H9 (cell line): ENCODE results near the gene OR2C3. TPM values are rescaled to one million over a fixed set of nuclear protein-coding genes. Genes with fewer than 3 reads are reported as not detected.

Experiments
- DNase-seq: peaks from one replicate; pipeline ENCODE4 v3.0.0-alpha.2; 2017
- H2AFZ ChIP-seq: one replicate; pipeline ENCODE4 v1.6.1; 2013; ENCODE audit warnings: mild to moderate bottlenecking, low read length, control low read depth, moderate library complexity
- H2AK5ac ChIP-seq: 2 replicates; pipeline ENCODE4 v1.6.1; 2013; ENCODE audit warnings: low read length, control low read depth, mixed read lengths; ENCODE audit not compliant: insufficient read length
- H2BK120ac ChIP-seq: one replicate; pipeline ENCODE4 v1.6.1; 2013; ENCODE audit warnings: low read depth, mild to moderate bottlenecking, low read length, control low read depth, inconsistent platforms; ENCODE audit not compliant: poor library complexity, severe bottlenecking
- H2BK12ac ChIP-seq: 2 replicates; pipeline ENCODE4 v1.6.1; 2013; ENCODE audit warnings: low read length, control low read depth, mixed read lengths, low read depth; ENCODE audit not compliant: insufficient read length
- H2BK15ac ChIP-seq: 2 replicates; pipeline ENCODE4 v1.6.1; 2013; ENCODE audit warnings: low read depth, low read length, control low read depth
- H2BK20ac ChIP-seq: one replicate; pipeline ENCODE4 v1.6.1; 2013; ENCODE audit warnings: low read depth, mild to moderate bottlenecking, low read length, control low read depth, inconsistent platforms; ENCODE audit not compliant: poor library complexity, severe bottlenecking
- H2BK5ac ChIP-seq: 2 replicates; pipeline ENCODE4 v1.6.1; 2013; ENCODE audit warnings: low read length, control low read depth, mixed read lengths; ENCODE audit not compliant: insufficient read length
- H3K14ac ChIP-seq: 2 replicates; pipeline ENCODE4 v1.6.1; 2013; ENCODE audit warnings: low read length, control low read depth; ENCODE audit not compliant: insufficient read depth
- H3K18ac ChIP-seq: 2 replicates; pipeline ENCODE4 v1.6.1; 2013; ENCODE audit warnings: low read depth, mild to moderate bottlenecking, mixed read lengths, low read length, control low read depth; ENCODE audit not compliant: insufficient read length
- H3K23ac ChIP-seq: 2 replicates; pipeline ENCODE4 v1.6.1; 2013; ENCODE audit warnings: low read length, control low read depth, mixed read lengths, low read depth; ENCODE audit not compliant: insufficient read length
- H3K23me2 ChIP-seq: 2 replicates; pipeline ENCODE4 v1.6.1; 2013; ENCODE audit warnings: low read depth, mild to moderate bottlenecking, mixed read lengths, low read length, control low read depth; ENCODE audit not compliant: insufficient read length, poor library complexity, severe bottlenecking
- H3K27ac ChIP-seq: 2 replicates; pipeline ENCODE4 v1.5.1; 2013; ENCODE audit warnings: low read length, control low read depth, mixed read lengths, low read depth; ENCODE audit not compliant: insufficient read length
- H3K27me3 ChIP-seq: 2 replicates; pipeline ENCODE4 v1.6.1; 2013; ENCODE audit warnings: low read length, control low read depth, inconsistent platforms; ENCODE audit not compliant: insufficient read depth
- H3K4ac ChIP-seq: 2 replicates; pipeline ENCODE4 v1.6.1; 2013; ENCODE audit warnings: low read depth, mild to moderate bottlenecking, control low read depth, inconsistent platforms, low read length, moderate library complexity
- H3K4me1 ChIP-seq: 2 replicates; pipeline ENCODE4 v1.6.1; 2013; ENCODE audit warnings: low read length, control low read depth, inconsistent platforms; ENCODE audit not compliant: insufficient read depth
- H3K4me2 ChIP-seq: 2 replicates; pipeline ENCODE4 v1.6.1; 2013; ENCODE audit warnings: low read length, control low read depth, mixed read lengths; ENCODE audit not compliant: insufficient read length, insufficient read depth
- H3K56ac ChIP-seq: 2 replicates; pipeline ENCODE4 v1.6.1; 2013; ENCODE audit warnings: low read depth, mild to moderate bottlenecking, mixed read lengths, low read length, control low read depth; ENCODE audit not compliant: insufficient read length
- H3K79me1 ChIP-seq: 2 replicates; pipeline ENCODE4 v1.6.1; 2013; ENCODE audit warnings: low read depth, mild to moderate bottlenecking, moderate library complexity, low read length, control low read depth, inconsistent platforms; ENCODE audit not compliant: insufficient read depth, poor library complexity, severe bottlenecking
- H3K79me2 ChIP-seq: 2 replicates; pipeline ENCODE4 v1.6.1; 2013; ENCODE audit warnings: low read length, control low read depth, inconsistent platforms; ENCODE audit not compliant: insufficient read depth
- H3K9ac ChIP-seq: 2 replicates; pipeline ENCODE4 v1.6.1; 2013; ENCODE audit warnings: low read length, control low read depth, mixed read lengths; ENCODE audit not compliant: insufficient read length; ENCODE audit errors: extremely low read depth
- H3K9me3 ChIP-seq: one replicate; pipeline ENCODE4 v1.6.1; 2013; ENCODE audit warnings: low read depth, low read length, inconsistent platforms; ENCODE audit not compliant: control insufficient read depth
- H3T11ph ChIP-seq: one replicate; pipeline ENCODE4 v1.6.1; 2013; ENCODE audit warnings: mild to moderate bottlenecking, low read length, control low read depth, inconsistent platforms
- H4K20me1 ChIP-seq: one replicate; pipeline ENCODE4 v1.6.1; 2013; ENCODE audit not compliant: control insufficient read depth, insufficient read length, insufficient read depth
- H4K5ac ChIP-seq: 2 replicates; pipeline ENCODE4 v1.6.1; 2013; ENCODE audit warnings: low read depth, mild to moderate bottlenecking, mixed read lengths, low read length, control low read depth; ENCODE audit not compliant: insufficient read length
- H4K8ac ChIP-seq: replicated peaks from 2 replicates; pipeline ENCODE4 v1.6.1; 2013; ENCODE audit warnings: low read length, control low read depth, mixed read lengths, low read depth; ENCODE audit not compliant: insufficient read length
- H4K91ac ChIP-seq: 2 replicates; pipeline ENCODE4 v1.6.1; 2013; ENCODE audit warnings: low read depth, mild to moderate bottlenecking, moderate library complexity, mixed read lengths, low read length, control low read depth; ENCODE audit not compliant: insufficient read length
- H3K27ac Mint-ChIP-seq, 3 experiments: 2 replicates in 2 of 3; 3 replicates in 1 of 3; pipeline ENCODE4 v1.8.0; 2020 to 2021; ENCODE audit warnings: mixed read lengths in 3 of 3, mild to moderate bottlenecking in 1 of 3, moderate library complexity in 1 of 3
- H3K27me3 Mint-ChIP-seq: 2 replicates; pipeline ENCODE4 v1.8.0; 2021; ENCODE audit warnings: low read depth, mild to moderate bottlenecking, moderate library complexity, mixed read lengths
- H3K36me3 Mint-ChIP-seq, 3 experiments: 2 replicates in 2 of 3; 3 replicates in 1 of 3; pipeline ENCODE4 v1.8.0; 2020 to 2021; ENCODE audit warnings: low read depth in 3 of 3, mixed read lengths in 3 of 3; ENCODE audit not compliant: insufficient read depth in 1 of 3
- H3K4me1 Mint-ChIP-seq, 2 experiments: 2 replicates each; pipeline ENCODE4 v1.8.0; 2020; ENCODE audit warnings: mixed read lengths in 2 of 2
- H3K4me3 Mint-ChIP-seq, 2 experiments: 2 replicates in 1 of 2; 3 replicates in 1 of 2; pipeline ENCODE4 v1.8.0; 2020 to 2021; ENCODE audit warnings: mild to moderate bottlenecking in 2 of 2, mixed read lengths in 2 of 2, moderate library complexity in 1 of 2
- H3K9me3 Mint-ChIP-seq, 2 experiments: 2 replicates in 1 of 2; 3 replicates in 1 of 2; pipeline ENCODE4 v1.8.0; 2020; ENCODE audit warnings: mild to moderate bottlenecking in 2 of 2, mixed read lengths in 2 of 2, moderate library complexity in 1 of 2
- WGBS: extraction: QIAGEN DNeasy Blood & Tissue Kit; methylation state at CpG from one replicate; pipeline ENCODE4 v1.1.7; 2013; ENCODE audit warnings: missing lambda C conversion rate, low lambda C conversion rate, mixed read lengths; ENCODE audit not compliant: insufficient read length; ENCODE audit errors: extremely low coverage; 5-methylcytosine and 5-hydroxymethylcytosine counted together
- total RNA-seq: library from RNA; stranded (reverse); gene quantifications from 2 replicates; pipeline ENCODE4 v1.2.1, GENCODE V29; 2021
- TF ChIP-seq, protein P1 (sequence below): fragments of 200-600 bp; sonication (generic); conservative IDR thresholded peaks from 3 replicates; pipeline ENCODE4 v1.8.0; 2021; ENCODE audit warnings: antibody characterized with exemption, mild to moderate bottlenecking

OR2C3 gene
- total RNA-seq, 1 experiment from 2014 or later: not detected

DNA sequence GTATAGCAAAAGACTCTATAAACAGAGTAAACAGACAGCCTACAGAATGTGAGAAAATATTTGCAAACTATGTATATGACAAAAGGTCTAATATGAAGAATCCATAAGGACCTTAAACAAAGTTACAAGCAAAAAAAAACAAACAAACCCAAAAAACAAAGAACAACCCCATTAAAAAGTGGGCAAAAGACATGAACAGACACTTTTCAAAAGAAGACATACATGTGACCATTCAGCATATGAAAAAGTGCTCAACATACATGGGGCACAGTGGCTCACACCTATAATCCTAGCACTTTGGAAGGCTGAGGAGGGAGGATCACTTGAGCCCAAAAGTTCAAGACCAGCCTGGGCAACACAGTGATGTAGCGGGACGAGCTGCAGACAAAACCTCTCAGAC lies 60.4 kb downstream of the OR2C3 start:
- no peaks in the 10 kb centered on the region for H4K20me1 ChIP-seq
- H3K36me3 Mint-ChIP-seq: peaks cover 7 to 11% (median 10%) of the 10 kb centered on the region in 3 experiments; a peak in 6 of 7 replicates
- H3K4me1 ChIP-seq: peaks cover 2% of the 10 kb centered on the region
- H2BK15ac ChIP-seq: no peak overlapping the region
- H3K9ac ChIP-seq: no peak overlapping the region
- peaks cover 14 to 19% of the 10 kb centered on the region in 2 experiments for H3K4me1 Mint-ChIP-seq
- no peak for DNase-seq
- peaks cover 14 to 17% of the 10 kb centered on the region in 2 experiments for H3K9me3 Mint-ChIP-seq
- no peak overlapping the region for H3K4ac ChIP-seq
- H3K23me2 ChIP-seq: no peaks in the 10 kb centered on the region
- H3K9me3 ChIP-seq: no peaks in the 10 kb centered on the region
- no peak overlapping the region for H4K8ac ChIP-seq
- H3K27ac ChIP-seq: no peak overlapping the region
- H3K27me3 Mint-ChIP-seq: no peaks in the 10 kb centered on the region
- H2BK5ac ChIP-seq: no peak overlapping the region
- H2BK120ac ChIP-seq: no peak overlapping the region
- H3K4me2 ChIP-seq: no peak overlapping the region
- H3K27me3 ChIP-seq: no peaks in the 10 kb centered on the region
- H3K79me2 ChIP-seq: no peaks in the 10 kb centered on the region
- H3K27ac Mint-ChIP-seq: no peak overlapping the region; a peak in 1 of 7 replicates
- H2BK12ac ChIP-seq: no peak overlapping the region
- H2AFZ ChIP-seq: no peak overlapping the region
- no peak overlapping the region for H3T11ph ChIP-seq
- TF ChIP-seq, protein P1, sequence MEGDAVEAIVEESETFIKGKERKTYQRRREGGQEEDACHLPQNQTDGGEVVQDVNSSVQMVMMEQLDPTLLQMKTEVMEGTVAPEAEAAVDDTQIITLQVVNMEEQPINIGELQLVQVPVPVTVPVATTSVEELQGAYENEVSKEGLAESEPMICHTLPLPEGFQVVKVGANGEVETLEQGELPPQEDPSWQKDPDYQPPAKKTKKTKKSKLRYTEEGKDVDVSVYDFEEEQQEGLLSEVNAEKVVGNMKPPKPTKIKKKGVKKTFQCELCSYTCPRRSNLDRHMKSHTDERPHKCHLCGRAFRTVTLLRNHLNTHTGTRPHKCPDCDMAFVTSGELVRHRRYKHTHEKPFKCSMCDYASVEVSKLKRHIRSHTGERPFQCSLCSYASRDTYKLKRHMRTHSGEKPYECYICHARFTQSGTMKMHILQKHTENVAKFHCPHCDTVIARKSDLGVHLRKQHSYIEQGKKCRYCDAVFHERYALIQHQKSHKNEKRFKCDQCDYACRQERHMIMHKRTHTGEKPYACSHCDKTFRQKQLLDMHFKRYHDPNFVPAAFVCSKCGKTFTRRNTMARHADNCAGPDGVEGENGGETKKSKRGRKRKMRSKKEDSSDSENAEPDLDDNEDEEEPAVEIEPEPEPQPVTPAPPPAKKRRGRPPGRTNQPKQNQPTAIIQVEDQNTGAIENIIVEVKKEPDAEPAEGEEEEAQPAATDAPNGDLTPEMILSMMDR: no peak
- no peak overlapping the region for H3K14ac ChIP-seq
- H2BK20ac ChIP-seq: no peak overlapping the region
- WGBS: no CpG with 5 or more reads among the region's 2 CpGs
- no peak overlapping the region for H4K91ac ChIP-seq
- no peak overlapping the region for H3K23ac ChIP-seq
- H3K18ac ChIP-seq: no peak overlapping the region
- no peaks in the 10 kb centered on the region for H3K79me1 ChIP-seq
- no peak overlapping the region for H3K4me3 Mint-ChIP-seq
- H2AK5ac ChIP-seq: no peak overlapping the region
- no peak overlapping the region for H3K56ac ChIP-seq
- H4K5ac ChIP-seq: no peak overlapping the region

Other genes with a start within 250 kb of the OR2C3 start
- 66.5 and 72.9 TPM in 2 replicates for gene ZNF496, start 204.6 kb downstream of the OR2C3 start, total RNA-seq
- gene NLRP3, start 120.3 kb downstream of the OR2C3 start, total RNA-seq: not detected in 2 replicates
- not detected in 2 replicates for gene OR2B11, start 78.3 kb downstream of the OR2C3 start, total RNA-seq
- gene GCSAML, start 12.7 kb upstream of the OR2C3 start, total RNA-seq: not detected in 2 replicates
- gene OR2G2, start 51.9 kb upstream of the OR2C3 start, total RNA-seq: not detected in 2 replicates
- gene OR2G3, start 69.1 kb upstream of the OR2C3 start, total RNA-seq: not detected in 2 replicates
- not detected in 2 replicates for gene OR13G1, start 143.3 kb upstream of the OR2C3 start, total RNA-seq
- gene OR6F1, start 180.2 kb upstream of the OR2C3 start, total RNA-seq: not detected in 2 replicates
- not detected in 2 replicates for gene OR14K1, start 202.2 kb upstream of the OR2C3 start, total RNA-seq
- not detected in 2 replicates for gene OR14A2, start 211.7 kb upstream of the OR2C3 start, total RNA-seq
- not detected in 2 replicates for gene OR1C1, start 224.1 kb upstream of the OR2C3 start, total RNA-seq